ENCODE results near the gene OCEL1.
"Not testable (repeated sequence)": the region's sequence is repeated elsewhere in the genome, so short reads cannot be mapped to it uniquely, and the experiment has no call there.

The OCEL1 gene, protein sequence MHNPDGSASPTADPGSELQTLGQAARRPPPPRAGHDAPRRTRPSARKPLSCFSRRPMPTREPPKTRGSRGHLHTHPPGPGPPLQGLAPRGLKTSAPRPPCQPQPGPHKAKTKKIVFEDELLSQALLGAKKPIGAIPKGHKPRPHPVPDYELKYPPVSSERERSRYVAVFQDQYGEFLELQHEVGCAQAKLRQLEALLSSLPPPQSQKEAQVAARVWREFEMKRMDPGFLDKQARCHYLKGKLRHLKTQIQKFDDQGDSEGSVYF

DNA sequence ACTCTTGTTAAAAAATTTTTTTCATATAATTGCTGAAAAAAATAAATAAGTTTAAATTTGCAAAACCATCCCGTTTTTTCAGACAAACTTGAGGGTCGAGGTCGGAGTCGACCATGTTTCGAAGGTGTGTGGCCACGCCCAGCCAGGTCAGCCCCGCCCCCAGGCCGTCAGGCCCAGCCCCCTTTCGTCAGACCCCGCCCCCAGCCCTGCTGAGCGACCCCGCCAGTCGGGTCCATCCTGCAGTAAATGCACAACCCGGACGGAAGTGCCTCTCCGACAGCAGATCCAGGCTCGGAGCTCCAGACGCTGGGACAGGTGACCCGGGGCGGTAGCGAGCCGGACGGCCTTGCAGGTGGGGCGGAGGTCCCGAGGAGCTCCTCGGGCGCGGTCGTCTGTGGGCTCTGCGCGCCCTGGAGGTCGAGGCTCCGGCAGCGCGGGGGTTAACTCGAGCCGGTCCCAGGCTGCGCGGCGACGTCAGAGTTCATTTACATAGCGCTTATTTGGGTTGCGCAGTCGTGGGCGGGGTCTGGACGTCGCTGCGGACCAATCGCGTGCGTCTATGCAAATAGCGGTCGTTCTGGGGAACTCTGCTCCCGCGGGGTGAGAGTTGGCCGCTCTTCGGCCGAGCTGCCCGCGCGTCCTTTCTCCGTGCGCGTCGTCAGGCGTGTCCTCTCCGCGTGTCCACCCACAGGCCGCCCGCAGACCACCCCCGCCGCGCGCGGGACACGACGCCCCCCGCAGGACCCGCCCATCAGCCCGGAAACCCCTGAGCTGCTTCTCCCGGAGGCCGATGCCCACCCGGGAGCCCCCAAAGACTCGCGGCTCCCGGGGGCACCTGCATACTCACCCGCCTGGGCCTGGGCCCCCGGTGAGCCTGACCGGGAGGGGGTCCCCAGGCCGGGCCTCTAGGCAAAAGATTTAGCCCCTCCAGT, at the start of gene OCEL1:
TSS of gene OCEL1 (plus strand) at position 225 of the 932 bp plus-strand sequence. CDS start at position 247, 22 bp downstream.
- DNase-seq, result peak; percentile 100

DNA sequence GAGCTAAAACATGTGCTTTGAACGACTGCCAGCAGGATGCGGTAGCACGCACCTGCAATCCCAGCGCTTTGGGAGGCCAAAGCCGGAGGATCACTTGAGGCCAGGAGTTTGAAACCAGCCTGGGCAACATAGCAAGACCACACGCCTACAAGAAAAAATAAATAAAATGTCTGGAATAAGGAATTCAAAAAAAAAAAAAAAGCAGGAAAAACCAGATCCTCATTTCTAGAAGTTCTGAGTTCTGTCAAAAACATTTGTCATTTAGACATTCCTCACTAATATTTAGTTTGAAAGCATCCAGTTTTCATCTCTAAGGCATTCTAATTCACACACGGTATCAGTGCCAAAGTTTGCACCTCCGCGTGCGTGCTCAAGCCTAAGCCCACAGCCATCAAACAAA, 47.7 kb upstream of the OCEL1 start:
- no peak for DNase-seq

DNA sequence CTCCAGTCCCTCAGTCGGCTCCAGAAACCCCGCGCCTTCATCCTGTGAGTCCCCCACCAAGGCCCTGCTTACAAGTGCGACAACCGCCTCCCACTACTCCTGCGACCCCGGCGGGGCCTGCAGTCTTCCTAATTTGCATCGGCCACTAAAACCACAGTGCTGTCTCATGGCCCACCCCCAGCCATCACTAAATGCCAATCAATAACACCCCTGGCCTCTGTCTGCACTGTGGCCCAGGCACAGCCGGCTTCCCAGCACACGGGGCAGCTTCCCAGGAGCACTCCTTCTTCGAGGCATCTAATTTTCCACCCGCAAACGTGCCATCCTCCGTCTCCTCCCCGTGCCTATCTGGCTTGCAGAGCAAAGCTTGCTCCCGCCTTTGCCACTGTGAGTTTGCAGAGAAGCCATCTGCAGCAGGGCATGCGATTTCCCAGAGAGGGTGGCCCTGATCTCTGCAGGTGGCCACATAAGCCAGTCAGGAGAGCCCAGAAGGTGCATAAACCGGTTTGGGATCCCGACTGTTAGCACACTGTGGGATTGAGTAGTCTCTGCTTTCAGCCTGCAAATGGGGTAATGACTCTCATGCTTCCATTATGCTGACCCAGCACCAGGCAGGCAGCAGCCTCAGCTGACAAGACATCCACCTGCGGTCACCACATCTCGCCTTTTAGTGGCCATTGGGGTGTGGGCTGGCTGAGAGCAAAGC, 44.9 kb upstream of the OCEL1 start:
- no peak for DNase-seq

DNA sequence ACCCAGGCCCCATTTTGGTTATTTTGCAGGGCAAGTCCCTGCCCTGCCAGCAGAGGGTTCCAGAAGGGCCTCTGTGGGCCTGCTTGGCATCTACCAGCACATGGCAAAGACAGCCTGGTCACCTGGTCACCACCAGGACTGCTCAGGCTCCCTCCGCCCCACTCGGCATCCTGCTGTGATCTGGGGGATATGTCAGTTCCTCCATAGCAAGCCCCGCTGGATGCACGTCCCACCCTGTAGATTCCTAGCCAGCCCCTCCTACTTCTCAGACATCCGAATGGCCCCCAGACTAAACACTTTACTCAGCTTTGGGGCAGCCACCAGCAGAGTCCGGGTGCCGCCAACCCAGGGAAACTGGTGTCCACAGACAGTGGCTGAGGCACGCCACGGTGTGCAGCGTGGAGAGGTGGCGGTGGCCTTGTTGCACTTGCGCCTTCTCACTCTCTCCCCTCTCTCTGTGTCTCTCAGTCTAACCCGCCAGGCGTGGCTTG, 42.7 kb upstream of the OCEL1 start:
- no peak for DNase-seq

DNA sequence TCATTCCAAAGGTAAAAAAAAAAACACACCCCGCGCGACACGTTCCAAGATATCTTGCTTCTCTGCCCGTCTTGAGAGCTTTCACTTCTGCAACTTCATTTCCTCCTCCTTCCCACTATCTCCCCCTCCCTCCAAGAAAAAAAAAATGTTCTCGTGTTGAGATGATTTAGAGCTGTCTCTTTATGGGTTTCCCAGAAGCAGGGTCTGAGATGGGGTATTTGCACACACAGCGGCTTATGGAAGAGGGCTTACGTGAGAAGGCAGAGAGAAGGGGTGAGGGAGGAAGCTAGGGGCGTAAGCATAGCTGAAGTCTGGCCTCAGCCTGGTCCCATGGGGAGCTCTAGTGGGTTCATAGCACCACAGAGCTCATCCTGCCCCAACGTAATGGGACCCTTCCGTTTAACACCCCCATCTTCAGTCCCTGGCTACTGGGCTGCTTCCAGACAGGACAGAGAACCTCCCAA, 42.1 kb upstream of the OCEL1 start:
- DNase-seq, result no peak

DNA sequence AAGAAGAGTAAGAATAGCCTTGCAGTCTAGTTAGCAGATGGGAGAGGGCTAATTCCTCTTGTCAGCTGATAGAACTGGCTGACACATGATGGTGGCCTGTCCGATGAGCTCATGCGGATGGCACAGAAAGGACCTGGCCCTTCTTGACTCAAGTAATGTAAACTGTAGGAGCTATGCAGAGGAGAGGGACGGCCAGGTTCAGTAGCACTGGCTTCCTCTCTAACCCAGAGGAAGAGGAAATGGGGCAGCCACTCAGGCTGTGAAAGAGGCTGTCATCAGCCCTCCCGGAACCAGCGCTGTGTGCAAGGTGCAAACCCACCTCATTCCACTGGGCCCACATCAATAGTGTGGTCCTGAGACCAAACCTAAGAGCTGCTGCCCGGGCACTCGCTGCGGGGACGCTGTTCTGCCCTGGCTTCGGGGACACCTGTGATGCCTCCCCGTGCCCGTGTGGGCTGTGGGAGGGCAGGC, 41.6 kb upstream of the OCEL1 start:
- DNase-seq, result no peak

DNA sequence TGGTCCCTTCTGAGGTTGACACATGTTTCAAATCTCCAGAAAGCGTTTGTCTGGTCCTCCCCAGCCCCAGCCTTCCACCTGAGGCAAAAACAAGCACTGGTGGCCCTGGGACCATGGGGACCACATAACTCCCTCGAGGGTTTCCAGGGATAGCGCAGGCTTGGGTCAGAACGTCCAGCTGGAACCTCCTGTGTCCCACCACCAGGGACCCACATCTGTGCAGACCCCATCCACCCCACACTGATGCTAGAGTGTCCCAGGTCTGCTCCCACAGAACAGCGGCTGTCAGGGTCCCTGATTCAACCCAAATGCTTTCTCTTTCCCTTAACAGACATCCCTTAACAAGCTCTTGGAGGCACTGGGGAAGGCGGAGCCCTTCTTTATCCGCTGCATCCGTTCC, 40.4 kb upstream of the OCEL1 start:
- DNase-seq, result no peak

DNA sequence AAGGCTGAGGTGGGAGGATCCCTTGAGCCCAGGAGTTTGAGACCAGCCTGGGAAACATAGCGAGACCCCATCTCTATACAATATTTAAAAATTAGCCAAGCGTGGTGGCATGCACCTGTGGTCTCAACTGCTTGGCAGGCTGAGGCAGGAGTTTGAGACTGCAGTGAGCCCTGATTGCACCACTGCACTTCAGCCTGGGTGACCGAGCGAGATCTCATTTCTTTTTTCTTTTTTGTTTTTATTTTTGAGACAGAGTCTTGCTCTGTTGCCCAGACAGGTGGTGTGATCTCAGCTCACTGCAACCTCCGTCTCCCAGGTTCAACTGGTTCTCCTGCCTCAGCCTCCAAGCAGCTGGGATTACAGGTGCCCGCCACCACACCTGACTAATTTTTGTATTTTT, 34.3 kb upstream of the OCEL1 start:
- not testable (repeated sequence) for DNase-seq

DNA sequence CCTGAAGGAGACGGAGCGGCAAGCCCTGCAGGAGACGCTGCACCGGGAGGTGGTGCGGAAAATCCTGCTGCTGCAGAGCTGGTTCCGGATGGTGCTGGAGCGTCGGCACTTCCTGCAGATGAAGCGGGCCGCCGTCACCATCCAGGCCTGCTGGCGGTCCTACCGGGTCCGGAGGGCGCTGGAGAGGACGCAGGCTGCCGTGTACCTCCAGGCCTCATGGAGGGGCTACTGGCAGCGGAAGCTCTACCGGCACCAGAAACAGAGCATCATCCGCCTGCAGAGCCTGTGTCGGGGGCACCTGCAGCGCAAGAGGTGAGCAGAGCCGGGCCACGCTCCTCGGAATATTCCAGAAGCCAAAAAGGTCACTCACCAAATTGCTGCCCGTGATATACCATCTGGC, 33.3 kb upstream of the OCEL1 start:
- no peak for DNase-seq

DNA sequence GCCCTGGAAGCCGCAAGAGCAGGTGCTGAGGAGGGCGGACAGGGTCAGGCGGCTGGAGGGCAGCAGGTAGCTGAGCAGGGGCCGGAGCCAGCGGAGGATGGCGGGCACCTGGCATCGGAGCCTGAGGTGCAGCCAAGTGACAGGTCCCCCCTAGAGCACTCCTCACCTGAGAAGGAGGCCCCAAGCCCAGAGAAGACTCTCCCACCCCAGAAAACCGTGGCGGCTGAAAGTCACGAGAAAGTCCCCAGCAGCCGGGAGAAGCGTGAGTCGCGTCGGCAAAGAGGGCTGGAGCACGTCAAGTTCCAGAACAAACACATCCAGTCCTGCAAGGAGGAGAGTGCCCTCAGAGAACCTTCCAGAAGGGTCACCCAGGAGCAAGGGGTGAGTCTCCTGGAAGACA, 31.4 kb upstream of the OCEL1 start:
- no peak for DNase-seq

DNA sequence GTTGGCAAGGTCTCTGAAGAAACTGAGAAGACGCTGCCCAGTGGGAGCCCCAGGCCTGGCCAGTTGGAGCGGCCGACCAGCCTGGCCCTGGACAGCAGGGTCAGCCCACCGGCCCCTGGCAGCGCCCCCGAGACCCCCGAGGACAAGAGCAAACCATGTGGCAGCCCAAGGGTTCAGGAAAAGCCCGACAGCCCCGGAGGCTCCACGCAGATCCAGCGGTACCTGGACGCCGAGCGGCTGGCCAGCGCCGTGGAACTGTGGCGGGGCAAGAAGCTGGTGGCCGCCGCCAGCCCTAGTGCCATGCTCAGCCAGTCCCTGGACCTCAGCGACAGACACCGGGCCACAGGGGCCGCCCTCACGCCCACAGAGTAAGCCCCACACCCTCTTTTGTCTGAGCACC, 30.9 kb upstream of the OCEL1 start:
- no peak for DNase-seq

DNA sequence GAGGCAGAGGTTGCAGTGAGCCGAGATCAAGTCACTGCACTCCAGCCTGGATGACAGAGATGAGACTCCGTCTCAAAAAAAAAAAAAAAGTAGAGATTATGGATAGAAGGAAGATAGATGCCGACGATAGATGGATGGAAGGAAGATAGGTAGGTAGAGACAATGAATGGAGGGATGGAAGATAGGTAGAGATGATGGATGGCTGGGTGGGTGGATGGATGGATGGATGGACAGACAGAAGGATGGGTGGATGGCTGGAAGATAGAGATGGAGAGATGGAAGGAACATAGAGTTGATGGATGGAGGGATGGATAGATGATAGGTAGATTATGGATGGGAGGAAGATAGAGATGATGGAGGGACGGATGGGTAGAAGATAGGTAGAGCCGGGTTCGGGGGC, 29.4 kb upstream of the OCEL1 start:
- no peak for DNase-seq

DNA sequence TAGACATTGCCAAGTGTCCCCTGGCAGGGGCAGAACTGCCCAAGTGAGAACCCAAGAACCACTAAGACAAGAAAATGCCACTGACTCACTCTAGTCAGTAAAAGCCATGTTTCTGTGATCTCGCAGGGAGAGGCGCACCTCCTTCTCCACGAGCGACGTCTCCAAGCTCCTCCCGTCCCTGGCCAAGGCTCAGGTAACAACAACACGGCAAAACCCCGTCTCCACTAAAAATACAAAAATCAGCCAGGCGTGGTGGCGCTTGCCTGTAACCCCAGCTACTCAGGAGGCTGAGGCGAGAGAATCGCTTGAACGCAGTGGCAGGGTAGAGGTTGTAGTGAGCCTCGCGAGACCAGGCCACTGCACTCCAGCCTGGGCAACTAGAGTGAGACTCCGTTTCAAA, 28.4 kb upstream of the OCEL1 start:
- DNase-seq, result no peak

DNA sequence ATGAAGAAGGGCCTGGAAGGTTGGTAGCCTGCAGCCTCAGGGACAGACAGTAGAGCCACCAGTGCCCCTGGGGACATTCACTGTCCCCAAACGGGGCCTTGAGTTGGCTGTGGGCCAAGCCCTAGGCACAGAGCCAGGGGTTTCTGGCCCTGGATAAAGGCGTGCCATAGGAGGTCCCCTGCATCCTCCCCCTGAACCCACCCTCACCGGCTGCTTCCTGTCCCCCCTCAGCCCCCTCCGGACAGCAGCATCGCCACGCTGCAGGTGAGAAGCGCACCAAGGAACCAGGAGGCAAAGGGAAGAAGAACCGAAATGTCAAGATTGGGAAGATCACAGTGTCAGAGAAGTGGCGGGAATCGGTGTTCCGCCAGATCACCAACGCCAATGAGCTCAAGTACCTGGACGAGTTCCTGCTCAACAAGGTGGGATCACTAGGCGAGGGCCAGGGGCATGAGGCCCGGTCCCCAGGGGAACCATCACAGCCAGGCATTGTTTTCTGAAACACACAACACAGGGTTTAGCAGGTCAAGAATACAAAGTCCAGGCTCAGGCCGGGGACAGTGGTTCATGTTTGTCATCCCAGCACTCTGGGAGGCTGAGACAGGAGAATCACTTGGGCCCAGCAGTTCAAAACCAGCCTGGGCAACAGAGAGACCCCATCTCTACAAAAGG, 25.5 kb upstream of the OCEL1 start:
- peak; percentile 45 for DNase-seq

DNA sequence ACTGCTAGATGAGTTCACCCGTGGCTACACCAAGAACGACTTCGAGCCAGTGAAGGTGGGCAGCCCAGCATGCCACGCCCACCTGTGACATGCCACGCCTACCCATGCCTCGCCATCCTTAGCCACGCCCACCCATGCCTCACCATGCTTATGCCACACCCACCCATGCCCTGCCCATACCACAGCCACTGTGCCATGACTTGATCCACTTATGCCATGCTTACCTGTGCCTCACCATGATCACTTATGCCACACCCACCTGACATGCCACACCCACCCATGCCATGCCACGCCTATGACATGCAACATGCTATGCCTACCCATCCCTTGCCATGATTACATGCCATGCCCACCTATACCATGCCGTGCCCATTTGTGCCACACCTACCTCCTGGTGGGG, 23.8 kb upstream of the OCEL1 start:
- DNase-seq, result no peak

DNA sequence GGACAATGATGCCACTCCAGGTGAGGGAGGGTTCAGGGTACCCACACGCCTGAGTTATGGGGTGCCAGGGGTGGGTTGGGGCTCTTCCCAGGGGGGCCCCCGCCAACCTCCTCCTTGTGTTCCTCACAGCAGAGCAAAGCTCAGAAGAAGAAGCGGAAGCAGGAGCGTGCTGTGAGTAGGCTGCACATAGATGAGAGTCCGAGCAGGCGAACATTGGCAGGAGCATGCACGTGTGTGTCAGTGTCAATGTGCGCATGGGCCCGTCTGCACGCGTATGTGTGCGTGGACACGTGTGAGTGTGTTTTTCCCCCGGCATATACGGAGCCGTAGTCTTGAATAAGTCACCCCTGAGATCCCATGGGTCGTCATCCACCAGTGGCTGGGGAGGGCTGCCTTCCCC, 23.3 kb upstream of the OCEL1 start:
- no peak for DNase-seq

DNA sequence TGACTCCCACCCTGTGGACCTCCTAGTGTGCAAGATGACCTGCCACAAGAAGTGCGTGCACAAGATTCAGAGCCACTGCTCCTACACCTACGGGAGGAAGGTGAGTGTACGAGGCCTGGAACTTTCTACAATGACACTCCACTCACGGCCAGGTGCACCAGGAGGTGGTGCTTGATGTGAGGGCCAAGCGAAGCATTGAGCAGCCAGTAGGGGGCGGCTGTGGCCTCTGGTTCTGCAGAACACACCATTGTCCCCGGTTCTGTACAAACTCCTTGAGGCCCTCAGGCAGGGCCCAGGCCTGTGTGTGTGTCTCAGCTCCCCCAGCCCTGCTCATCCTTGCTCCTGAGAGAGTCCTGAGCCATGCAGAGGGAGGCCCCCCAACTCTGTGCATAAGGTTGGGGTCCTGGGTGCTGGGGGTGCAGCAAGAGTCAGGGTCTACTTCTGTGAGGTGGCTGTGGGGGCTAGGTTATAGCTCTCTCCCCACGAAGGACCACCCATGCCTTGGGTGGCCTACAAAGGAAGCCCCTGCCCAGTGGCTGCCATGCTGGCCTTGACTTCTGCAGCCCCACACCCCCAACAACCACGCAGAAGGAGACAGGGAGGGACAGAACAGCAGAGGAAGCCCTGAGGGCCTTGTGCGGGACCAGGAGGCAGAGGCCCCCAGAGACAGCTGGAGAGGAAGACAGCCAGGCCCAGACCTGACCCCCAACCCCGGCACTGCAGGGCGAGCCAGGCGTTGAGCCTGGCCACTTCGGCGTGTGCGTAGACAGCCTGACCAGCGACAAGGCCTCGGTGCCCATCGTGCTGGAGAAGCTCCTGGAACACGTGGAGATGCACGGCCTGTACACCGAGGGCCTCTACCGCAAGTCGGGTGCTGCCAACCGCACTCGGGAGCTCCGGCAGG, 20.5 kb upstream of the OCEL1 start:
- DNase-seq, result peak; percentile 91

DNA sequence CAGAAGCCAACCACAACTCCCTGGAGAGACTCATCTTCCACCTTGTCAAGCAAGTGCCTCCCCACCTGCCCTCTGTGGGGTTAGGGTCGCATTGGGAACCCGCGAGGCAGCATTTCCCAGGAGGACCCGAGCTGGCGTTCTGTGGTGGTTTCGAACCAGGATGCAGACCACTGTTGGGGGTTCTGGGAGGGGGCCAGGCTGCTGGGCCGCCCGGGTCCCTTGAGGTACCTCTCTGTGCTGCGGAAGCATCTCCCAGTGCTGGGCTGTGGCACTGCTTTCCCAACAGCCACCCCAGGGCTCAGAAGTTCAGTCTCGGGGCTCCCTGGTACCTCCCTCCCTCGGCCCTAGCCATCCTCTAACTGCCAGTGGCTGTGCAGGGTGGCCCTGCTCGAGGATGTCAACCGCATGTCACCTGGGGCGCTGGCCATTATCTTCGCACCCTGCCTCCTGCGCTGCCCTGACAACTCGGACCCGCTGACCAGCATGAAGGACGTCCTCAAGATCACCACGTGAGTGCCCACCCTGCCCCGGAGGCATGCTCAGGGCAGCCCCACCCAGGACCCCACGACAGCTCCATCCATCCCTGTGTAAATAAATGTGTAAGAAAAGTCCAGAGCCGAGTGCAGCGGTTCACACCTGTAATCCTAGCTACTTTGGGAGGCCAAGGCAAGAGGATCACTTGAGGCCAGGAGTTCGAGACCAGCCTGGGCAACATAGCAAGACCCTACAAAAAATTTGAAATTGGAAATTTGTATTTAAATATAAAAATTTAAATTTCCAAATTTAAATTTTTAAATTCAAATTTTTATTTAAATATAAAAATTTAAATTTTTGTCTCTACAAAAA, 19.1 kb upstream of the OCEL1 start:
- no peak for DNase-seq

DNA sequence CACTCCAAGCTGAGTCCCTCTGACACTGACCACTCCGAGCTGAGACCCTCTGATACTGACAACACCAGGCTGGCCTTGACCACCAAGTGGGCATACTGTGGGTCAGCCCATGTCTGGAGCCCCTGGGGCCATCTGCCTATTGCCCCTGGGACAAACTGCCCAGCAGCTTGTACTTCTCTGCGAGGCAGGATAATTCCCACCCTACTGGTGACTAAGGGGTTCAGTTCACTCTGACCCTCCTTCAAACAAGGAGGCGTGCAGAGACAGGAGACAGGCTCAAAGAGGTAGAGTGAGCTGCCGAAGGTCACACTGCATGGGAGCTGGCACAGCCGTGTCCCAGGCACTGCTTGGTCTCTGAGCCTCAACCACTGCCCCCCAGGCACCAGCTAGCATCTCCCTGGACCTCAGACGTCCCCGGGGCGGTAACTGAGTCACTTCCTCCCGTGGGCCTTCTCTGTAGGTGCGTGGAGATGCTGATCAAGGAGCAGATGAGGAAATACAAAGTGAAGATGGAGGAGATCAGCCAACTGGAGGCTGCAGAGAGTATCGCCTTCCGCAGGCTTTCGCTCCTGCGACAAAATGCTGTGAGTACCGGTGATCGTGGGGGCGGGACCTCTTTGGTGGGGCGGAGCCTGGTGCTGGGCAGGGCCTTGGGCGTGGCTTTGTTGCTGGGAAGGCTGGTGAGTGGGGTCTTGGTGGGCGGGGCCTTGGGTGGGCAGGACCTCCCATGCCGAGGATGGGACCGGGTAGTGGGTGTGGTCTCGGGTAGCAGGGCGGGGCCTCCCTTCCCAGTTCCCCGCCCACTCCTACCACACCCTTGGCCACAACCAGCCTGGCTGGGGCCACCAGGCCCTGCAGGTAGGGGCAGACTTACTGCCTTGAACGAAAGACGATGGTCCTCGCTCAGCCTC, 16.6 kb upstream of the OCEL1 start:
- DNase-seq, result peak; percentile 97
